Natural killer cell treated with Interleukin-12 subunit alpha and Interleukin-12 subunit beta and Interleukin-15 and Interleukin-18, amount 100 ng/mL, for 72 hours (primary cell): ENCODE data around the gene IPCEF1. TPM values are rescaled to one million over a fixed set of nuclear protein-coding genes. Genes with fewer than 3 reads are reported as not detected.
A peak's percentile ranks its signal among the peaks of the same experiment; 100 is the strongest.
"Not testable (repeated sequence)": the region's sequence is repeated elsewhere in the genome, so short reads cannot be mapped to it uniquely, and the experiment has no call there.

ENCODE experiments used
- ATAC-seq, 2 donors: fragments of 150-1000 bp; cut with Tn5 transposase in 1 of 2; sonication (Bioruptor Pico), chemical (Tn5 transposase) in 1 of 2; 2 replicates each; pipeline ENCODE4 v1.10.0; 2021
- DNase-seq: peaks from one replicate; pipeline ENCODE4 v3.0.0; 2022; ENCODE audit warnings: low spot score
- H3K27ac Mint-ChIP-seq, 2 donors: 1 replicate in 1 of 2; 2 replicates in 1 of 2; pipeline ENCODE4 v1.8.0; 2022; ENCODE audit warnings: mixed read lengths in 2 of 2, mild to moderate bottlenecking in 1 of 2, moderate library complexity in 1 of 2
- H3K27me3 Mint-ChIP-seq, 2 donors: 1 replicate in 1 of 2; 2 replicates in 1 of 2; pipeline ENCODE4 v1.8.0; 2022; ENCODE audit warnings: mixed read lengths in 2 of 2
- H3K36me3 Mint-ChIP-seq: one replicate; pipeline ENCODE4 v1.8.0; 2022; ENCODE audit warnings: mixed read lengths
- H3K4me1 Mint-ChIP-seq, 2 donors: 1 replicate in 1 of 2; 2 replicates in 1 of 2; pipeline ENCODE4 v1.8.0; 2022; ENCODE audit warnings: low read depth in 2 of 2, mixed read lengths in 2 of 2, mild to moderate bottlenecking in 1 of 2
- H3K4me3 Mint-ChIP-seq: one replicate; pipeline ENCODE4 v1.8.0; 2022; ENCODE audit warnings: mixed read lengths
- H3K9me3 Mint-ChIP-seq: 2 replicates; pipeline ENCODE4 v1.8.0; 2022; ENCODE audit warnings: mixed read lengths
- total RNA-seq, 2 donors: library from RNA; stranded (reverse); gene quantifications; one replicate each; pipeline ENCODE4 v1.2.3, GENCODE V29; 2022

The IPCEF1 gene
- total RNA-seq, 2 donors from 2014 or later, result 29.6 to 45.9 TPM

DNA sequence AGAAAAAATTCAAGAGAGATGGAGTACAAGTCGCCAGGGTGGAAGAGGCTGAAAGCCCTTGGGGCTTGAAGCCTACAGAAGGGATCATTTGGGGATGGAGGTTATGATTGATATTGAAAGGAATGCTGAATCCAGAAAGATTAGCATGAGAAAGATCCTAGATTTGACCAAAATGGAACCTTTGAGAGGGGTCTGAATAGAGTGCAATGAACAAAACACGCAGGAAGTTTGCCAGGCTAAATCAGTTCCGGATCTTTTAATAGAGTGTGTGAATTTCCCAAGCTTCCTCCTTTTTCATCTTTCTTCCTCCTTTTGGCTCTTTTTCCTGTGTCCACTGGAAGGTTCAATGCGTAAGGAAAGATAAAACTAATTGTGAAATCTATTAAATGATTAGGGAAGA lies 15.3 kb downstream of the IPCEF1 start:
- Mint-ChIP-seq H3K4me3 (no peak overlapping the region), H3K27ac (no peak overlapping the region), H3K36me3 (no peaks in the 10 kb centered on the region), H3K4me1 (peaks cover 5 to 8% of the 10 kb centered on the region in 2 donors), H3K27me3 (peaks cover 8 to 21% of the 10 kb centered on the region in 2 donors), H3K9me3 (peaks cover 3% of the 10 kb centered on the region)
- no peak for ATAC-seq
- DNase-seq, result no peak

DNA sequence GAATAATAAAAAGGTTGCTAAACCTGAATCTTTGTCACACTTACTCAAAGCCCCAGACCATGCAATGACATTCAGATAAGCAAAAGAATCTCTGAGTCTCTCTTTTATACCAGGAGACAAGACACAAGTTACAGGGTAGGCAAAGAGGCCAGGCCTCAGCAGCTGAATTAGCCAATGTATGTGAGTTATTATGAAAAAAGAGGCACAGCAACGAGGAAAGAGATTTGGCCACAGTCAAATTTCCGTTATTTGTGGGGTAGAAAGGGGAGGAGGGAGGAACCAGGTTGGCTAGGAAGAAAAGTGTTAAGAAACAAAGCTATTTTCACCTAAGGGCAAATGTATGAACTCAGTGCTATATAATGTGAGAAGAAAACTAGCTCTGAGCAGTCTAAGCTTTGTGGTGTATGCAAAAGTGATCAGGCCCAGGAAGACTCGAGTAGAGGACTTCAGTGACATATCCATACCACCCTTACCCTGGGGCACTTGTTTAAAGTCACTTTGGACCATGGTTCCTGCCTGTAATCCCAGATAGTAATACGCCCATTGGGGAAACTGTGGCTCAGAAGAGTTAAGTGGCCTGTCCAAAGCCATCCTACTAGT lies 19.1 kb downstream of the IPCEF1 start:
- peak; percentile 43 to 52 for ATAC-seq
- H3K36me3 Mint-ChIP-seq, result no peaks in the 10 kb centered on the region
- H3K4me1 Mint-ChIP-seq, result peaks cover 5 to 6% of the 10 kb centered on the region in 2 donors
- H3K9me3 Mint-ChIP-seq, result no peaks in the 10 kb centered on the region
- H3K27me3 Mint-ChIP-seq, result peaks cover 5% of the 10 kb centered on the region in 2 donors
- no peak for DNase-seq
- no peak overlapping the region for H3K27ac Mint-ChIP-seq
- no peak overlapping the region for H3K4me3 Mint-ChIP-seq

DNA sequence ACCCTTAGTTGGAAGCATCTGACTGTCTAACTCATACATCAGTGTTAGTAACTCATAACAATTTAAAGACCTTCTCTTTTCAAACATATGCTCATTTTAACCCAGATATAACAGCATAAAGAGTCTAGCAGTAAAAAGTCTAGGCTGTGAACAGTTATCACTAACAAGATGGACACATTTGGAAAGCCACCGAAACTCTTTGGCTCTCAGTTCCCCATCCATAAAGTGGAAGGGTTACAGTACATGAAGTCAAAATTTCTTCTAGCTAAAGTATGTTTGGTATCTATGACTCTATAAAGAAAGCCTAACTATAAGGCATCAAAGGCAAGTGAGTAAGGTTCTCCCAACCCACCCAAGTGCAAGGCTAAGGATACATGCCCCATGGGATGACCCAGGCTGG lies 22.5 kb downstream of the IPCEF1 start:
- H3K36me3 Mint-ChIP-seq, H3K27me3 Mint-ChIP-seq, H3K4me3 Mint-ChIP-seq, ATAC-seq, H3K27ac Mint-ChIP-seq, H3K4me1 Mint-ChIP-seq, DNase-seq, H3K9me3 Mint-ChIP-seq: not testable (repeated sequence)

DNA sequence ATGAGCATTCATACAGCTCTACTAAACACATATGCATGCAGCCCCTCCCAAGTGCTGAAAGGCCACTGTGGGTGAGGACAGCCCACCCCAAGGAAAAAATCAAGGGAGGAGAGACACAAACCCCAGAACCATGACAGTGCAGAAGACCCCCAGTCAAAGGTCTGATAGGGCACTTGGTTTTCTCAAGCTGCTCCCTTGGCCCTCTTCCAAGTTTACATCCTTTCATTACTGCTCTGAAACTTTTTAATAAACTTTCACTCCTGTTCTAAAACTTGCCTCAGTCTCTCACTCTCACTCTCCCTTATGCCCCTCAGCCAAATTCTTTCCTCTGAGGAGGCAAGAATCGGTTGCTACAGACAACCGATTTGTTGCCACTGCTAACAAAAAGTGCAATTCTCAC lies 24.9 kb downstream of the IPCEF1 start:
- Mint-ChIP-seq H3K36me3 (no peaks in the 10 kb centered on the region), H3K4me3 (no peak overlapping the region), H3K27me3 (peaks cover 7% of the 10 kb centered on the region in 2 donors), H3K4me1 (no peaks in the 10 kb centered on the region), H3K27ac (no peak overlapping the region), H3K9me3 (peaks cover 2% of the 10 kb centered on the region)
- DNase-seq, result no peak
- ATAC-seq, result no peak

DNA sequence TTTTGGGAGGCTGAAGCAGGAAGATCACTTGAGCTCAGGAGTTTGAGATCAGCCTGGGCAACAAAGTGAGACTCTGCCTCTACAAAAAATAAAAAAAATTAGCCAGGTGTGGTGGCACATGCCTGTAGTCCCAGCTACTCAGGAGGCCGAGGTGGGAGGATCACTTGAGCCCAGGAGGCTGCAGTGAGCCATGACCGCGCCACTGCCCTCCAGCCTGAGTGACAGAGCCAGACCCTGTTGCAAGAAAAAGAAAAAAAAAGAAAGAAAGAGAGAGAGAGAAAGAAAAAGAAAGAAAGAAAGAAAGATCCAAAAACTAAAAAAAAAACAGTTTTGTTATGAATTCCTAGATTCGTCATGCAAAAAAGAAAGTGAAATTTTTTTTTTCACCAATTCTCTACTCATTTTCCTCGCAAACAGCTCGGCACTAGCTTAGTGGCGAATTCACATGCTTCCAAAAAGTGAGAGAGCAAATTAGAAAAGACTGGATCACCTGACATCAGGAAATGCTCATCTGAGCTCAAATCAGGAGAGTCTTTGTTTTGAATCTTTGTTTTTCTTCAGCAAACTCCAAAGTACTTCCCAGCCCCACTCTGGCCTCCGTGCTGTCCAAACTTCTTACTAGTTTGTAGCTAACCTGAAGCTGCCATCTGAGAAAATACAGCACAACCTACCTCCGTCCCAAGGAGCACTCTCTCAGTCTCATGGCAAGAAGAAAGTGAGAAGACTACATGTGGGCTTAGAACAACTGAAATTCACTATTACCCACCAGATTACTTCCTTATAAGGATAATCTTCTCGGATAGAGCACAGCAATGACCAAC lies 27.0 kb downstream of the IPCEF1 start:
- Mint-ChIP-seq H3K36me3 (no peaks in the 10 kb centered on the region), H3K9me3 (peaks cover 2% of the 10 kb centered on the region), H3K4me1 (no peaks in the 10 kb centered on the region), H3K27ac (no peak overlapping the region), H3K4me3 (no peak overlapping the region), H3K27me3 (peaks cover 4 to 7% of the 10 kb centered on the region in 2 donors)
- ATAC-seq, result no peak
- DNase-seq, result no peak

DNA sequence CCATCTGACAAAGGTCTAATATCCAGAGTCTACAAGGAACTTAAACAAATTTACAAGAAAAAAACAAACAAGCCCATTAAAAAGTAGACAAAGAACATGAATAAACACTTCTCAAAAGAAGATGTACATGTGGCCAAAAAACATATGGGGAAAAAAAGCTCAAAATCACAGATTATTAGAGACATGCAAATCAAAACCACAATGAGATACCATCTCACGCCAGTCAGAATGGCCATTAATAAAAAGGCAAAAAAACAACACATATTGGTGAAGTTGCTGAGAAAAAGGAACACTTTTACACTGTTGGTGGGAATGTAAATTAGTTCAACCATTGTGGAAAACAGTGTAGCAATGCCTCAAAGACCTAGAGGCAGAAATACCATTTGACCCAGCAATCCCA lies 29.3 kb downstream of the IPCEF1 start:
- not testable (repeated sequence) for DNase-seq, H3K27ac Mint-ChIP-seq, H3K27me3 Mint-ChIP-seq, H3K36me3 Mint-ChIP-seq, H3K9me3 Mint-ChIP-seq, ATAC-seq, H3K4me3 Mint-ChIP-seq, H3K4me1 Mint-ChIP-seq

DNA sequence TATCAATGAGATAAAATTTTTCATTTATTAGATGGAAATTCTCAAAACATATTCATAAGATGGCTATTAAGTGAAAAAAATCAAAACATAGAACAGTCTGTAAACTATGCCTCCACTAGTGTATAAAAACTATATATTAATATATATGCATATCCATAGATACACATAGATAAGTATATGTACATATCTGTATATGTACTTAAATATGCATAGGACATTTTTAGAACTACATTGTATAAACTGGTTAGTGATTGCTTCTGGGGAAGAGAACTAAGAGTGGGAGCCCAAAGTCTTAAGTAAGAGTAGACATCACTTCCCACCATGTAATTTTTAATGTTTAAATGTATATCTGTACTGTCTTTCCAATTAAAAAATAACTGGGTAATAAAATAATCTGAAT lies 31.5 kb downstream of the IPCEF1 start:
- H3K4me3 Mint-ChIP-seq, result no peak overlapping the region
- peaks cover 0 to 2% of the 10 kb centered on the region in 2 donors for H3K27me3 Mint-ChIP-seq
- no peak overlapping the region for H3K27ac Mint-ChIP-seq
- no peaks in the 10 kb centered on the region for H3K9me3 Mint-ChIP-seq
- no peaks in the 10 kb centered on the region for H3K36me3 Mint-ChIP-seq
- no peak for DNase-seq
- no peak for ATAC-seq
- H3K4me1 Mint-ChIP-seq, result no peaks in the 10 kb centered on the region

DNA sequence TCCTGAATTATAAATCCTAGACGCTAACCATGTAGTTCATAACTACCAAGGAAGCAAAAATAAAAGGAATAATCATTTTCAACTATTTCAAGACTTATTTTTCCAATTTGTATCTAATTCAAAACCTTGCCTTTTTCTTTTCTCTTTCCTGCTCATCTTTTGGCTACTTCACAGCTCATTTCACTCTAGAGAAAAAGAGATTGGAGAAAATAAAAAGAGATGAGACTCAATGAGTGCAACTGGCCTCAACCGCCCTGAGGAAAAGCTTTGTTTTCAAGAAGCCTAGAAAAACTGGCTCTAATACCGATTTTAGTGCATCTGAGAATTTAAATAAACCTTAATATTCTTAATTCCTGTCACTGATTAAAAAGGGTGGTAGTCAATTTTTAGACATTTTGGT lies 36.4 kb downstream of the IPCEF1 start:
- Mint-ChIP-seq H3K36me3 (no peaks in the 10 kb centered on the region), H3K4me1 (no peaks in the 10 kb centered on the region), H3K27me3 (peaks cover 5 to 7% of the 10 kb centered on the region in 2 donors), H3K27ac (no peak overlapping the region), H3K9me3 (no peaks in the 10 kb centered on the region), H3K4me3 (no peak overlapping the region)
- no peak for ATAC-seq
- DNase-seq, result no peak

DNA sequence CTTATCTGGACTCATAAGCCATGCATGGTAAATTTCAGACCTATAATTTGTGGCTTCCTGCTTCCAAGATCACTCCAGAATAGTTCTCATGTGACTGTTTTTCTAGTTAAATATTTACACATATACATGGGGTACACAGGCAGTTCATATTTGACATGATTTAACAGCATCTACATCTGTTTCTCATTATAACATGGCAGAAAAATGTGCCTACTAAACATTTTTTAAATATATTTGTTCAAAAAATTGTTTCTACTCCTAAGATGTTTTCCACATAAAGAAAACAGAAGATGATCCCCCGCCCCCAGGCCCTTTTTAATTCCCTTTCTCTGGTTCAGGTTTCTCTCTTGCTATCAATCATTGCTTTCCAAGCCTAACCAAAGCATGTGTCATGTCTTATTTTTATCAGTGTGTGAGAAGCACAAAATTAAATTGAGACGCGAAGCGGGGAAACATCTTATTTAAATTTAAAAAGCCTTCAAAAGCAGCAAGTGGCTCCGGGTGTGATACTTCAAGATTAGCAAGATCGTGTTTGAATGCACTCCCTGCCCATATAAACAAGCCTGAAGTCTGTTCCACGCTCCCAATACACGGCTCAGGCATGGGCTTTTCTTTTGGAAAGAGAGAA lies 37.3 kb downstream of the IPCEF1 start:
- ATAC-seq, result no peak
- Mint-ChIP-seq H3K4me3 (no peak overlapping the region), H3K27me3 (peaks cover 5 to 7% of the 10 kb centered on the region in 2 donors), H3K4me1 (no peaks in the 10 kb centered on the region), H3K9me3 (no peaks in the 10 kb centered on the region), H3K27ac (no peak overlapping the region), H3K36me3 (no peaks in the 10 kb centered on the region)
- no peak for DNase-seq

DNA sequence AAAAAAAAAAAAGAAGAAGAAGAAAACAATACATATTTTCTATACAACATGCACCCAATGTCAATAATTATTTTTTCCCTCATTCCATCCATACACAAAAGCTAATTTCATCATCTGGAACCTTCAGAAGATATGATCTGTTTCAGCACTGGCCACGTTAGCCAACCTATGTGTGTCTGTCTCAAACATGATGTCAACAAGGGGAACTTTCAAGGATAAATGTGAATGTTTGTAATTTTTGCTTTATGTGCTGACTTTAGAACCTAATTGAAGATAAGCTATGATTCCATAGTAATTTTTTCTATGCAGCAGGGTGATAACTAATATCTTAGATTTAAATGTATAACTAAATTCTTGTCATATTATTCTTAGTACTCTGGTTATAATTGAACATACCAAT lies 37.9 kb downstream of the IPCEF1 start:
- Mint-ChIP-seq H3K4me1 (no peaks in the 10 kb centered on the region), H3K4me3 (no peak overlapping the region), H3K27me3 (peaks cover 5 to 7% of the 10 kb centered on the region in 2 donors), H3K36me3 (no peaks in the 10 kb centered on the region), H3K27ac (no peak overlapping the region), H3K9me3 (no peaks in the 10 kb centered on the region)
- DNase-seq (no peak), ATAC-seq (no peak)

DNA sequence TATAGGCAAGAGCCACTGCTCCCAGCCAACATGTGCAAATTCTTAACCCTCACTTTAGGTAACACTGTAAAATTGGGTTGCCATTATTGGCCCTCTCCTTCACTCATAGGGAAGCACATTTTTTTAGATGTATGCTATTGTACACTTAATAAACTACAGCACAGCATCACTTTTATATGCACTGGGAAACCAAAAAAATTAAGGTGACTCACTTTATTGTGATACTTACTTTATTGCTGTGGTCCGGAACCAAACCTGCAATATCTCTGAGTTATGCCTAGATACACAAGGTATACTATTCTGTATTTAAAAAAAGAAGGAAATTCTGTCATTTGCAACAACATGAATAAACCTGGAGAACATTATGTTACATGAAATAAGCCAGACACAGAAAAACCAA lies 40.5 kb downstream of the IPCEF1 start:
- H3K9me3 Mint-ChIP-seq, result no peaks in the 10 kb centered on the region

DNA sequence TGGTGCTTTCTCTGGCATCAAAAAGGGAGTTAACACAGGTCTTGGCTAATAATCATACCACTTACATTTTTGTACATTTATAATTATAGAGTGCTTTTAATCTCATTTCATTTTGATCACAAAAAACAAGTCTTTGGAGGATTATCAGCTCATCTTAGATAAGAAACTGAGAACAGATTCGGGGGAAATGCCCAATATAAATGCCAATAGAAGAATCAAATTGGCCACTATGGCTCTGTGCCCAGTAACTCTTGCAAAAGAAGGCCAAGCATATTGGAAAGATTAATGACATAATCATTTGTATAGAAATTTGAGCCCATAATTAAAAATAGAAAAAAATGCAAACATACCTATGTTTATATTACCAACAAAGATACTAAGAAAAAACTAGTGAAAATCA lies 42.5 kb downstream of the IPCEF1 start:
- H3K27ac Mint-ChIP-seq, result no peak overlapping the region
- no peaks in the 10 kb centered on the region for H3K4me1 Mint-ChIP-seq
- no peak overlapping the region for H3K4me3 Mint-ChIP-seq
- peaks cover 15 to 40% of the 10 kb centered on the region in 2 donors for H3K27me3 Mint-ChIP-seq
- H3K36me3 Mint-ChIP-seq, result peaks cover 4% of the 10 kb centered on the region
- no peaks in the 10 kb centered on the region for H3K9me3 Mint-ChIP-seq
- ATAC-seq (no peak), DNase-seq (no peak)

More for the DNA sequence above, 40.5 kb downstream of the IPCEF1 start:
- H3K27ac Mint-ChIP-seq, result no peak overlapping the region
- H3K4me3 Mint-ChIP-seq, result no peak overlapping the region
- H3K27me3 Mint-ChIP-seq, result peaks cover 10 to 19% of the 10 kb centered on the region in 2 donors
- peaks cover 3% of the 10 kb centered on the region for H3K36me3 Mint-ChIP-seq
- ATAC-seq (no peak), DNase-seq (no peak)
- H3K4me1 Mint-ChIP-seq, result no peaks in the 10 kb centered on the region

DNA sequence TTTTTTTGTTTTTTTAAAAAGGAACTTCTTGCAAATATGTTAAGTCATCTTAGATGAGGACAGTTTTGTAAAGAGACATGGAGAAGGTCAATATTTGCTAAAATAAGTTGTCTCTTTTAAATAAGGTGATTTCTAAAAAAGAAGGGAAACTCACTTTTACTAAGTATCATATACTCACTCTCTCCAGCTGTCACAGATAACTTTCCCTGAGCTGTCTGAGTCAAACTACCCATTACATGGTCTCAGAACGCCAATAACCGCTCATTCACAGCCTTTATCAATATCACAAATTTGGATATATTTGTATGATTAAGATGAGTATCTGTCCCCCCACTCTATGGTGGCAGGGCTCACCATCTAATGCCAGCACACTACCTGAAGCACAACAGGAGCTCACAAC lies 47.6 kb downstream of the IPCEF1 start:
- H3K36me3 Mint-ChIP-seq, result peaks cover 4% of the 10 kb centered on the region
- no peak for ATAC-seq
- H3K27ac Mint-ChIP-seq, result no peak overlapping the region
- DNase-seq, result no peak
- no peak overlapping the region for H3K4me3 Mint-ChIP-seq
- H3K27me3 Mint-ChIP-seq, result peaks cover 12 to 43% of the 10 kb centered on the region in 2 donors
- H3K9me3 Mint-ChIP-seq, result no peaks in the 10 kb centered on the region
- no peaks in the 10 kb centered on the region for H3K4me1 Mint-ChIP-seq

DNA sequence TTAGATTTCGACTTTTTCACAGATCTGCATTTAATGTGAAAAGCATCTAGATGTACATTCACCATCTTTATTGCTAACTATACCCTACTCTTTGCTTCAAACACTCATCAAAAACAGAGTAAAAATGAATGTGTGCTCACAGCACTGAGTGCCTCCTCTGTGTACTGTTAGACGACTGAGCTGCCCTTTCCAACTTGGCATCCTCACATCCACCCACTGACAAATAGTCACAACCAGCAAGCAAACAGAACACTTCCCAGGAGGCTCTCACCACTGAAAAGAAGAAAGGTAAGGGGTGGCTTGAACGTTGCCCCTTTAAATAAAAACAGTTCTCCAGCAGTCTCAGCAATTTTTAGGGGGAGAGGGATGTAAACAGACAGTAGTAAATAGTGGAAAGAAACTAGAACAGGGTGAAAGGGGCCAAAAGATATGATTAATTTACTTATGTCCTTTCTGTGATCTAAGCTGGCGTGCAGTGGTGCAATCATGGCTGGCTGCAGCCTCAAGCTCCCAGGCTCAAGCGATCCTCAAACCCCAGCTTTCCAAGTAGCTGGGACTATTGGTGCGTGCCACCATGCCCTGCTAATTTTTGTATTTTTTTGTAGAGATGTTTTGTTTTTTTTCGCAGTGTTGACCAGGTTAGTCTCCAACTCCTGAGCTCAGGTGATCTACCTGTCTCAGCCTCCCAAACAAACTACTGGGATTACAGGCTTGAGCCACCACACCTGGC lies 48.7 kb downstream of the IPCEF1 start:
- Mint-ChIP-seq H3K36me3 (peaks cover 4% of the 10 kb centered on the region), H3K9me3 (no peaks in the 10 kb centered on the region)

More for the DNA sequence above, 48.7 kb downstream of the IPCEF1 start:
- Mint-ChIP-seq H3K4me3 (no peak overlapping the region), H3K4me1 (no peaks in the 10 kb centered on the region), H3K27ac (no peak overlapping the region), H3K27me3 (peaks cover 12 to 43% of the 10 kb centered on the region in 2 donors)
- DNase-seq (no peak), ATAC-seq (no peak)
